Measurements from ENCODE around the gene HYCC1.

Gene HYCC1

GRCh38 chr7:23016345-23017253 lies 2.7 kb upstream of the HYCC1 start:
- DNase-seq, result no peak

GRCh38 chr7:23014681-23015080 lies 751 bp upstream of the HYCC1 start:
- no peak for DNase-seq

- DNase-seq, result no peak
Measured at GRCh38 chr7:23012908-23013714, 819 bp downstream of the HYCC1 start.

- DNase-seq, result no peak
Measured at GRCh38 chr7:23012186-23012585, 1.7 kb downstream of the HYCC1 start.

GRCh38 chr7:23011222-23011924 lies 2.6 kb downstream of the HYCC1 start:
- DNase-seq, result no peak

GRCh38 chr7:23009303-23009702 lies 4.6 kb downstream of the HYCC1 start:
- no peak for DNase-seq

- no peak for DNase-seq
Measured at GRCh38 chr7:23004247-23004520, 9.7 kb downstream of the HYCC1 start.

GRCh38 chr7:23003505-23004246 lies 10.3 kb downstream of the HYCC1 start:
- DNase-seq, result no peak

- DNase-seq, result no peak
Measured at GRCh38 chr7:23002698-23003097, 11.2 kb downstream of the HYCC1 start.

- DNase-seq, result no peak
Measured at GRCh38 chr7:23001610-23002009, 12.3 kb downstream of the HYCC1 start.

- no peak for DNase-seq
Measured at GRCh38 chr7:23000597-23001360, 13.2 kb downstream of the HYCC1 start.

- DNase-seq, result no peak
Measured at GRCh38 chr7:22998519-22998896, 15.4 kb downstream of the HYCC1 start.

GRCh38 chr7:22997871-22998518 lies 15.9 kb downstream of the HYCC1 start:
- DNase-seq, result no peak

GRCh38 chr7:22996470-22996869 lies 17.5 kb downstream of the HYCC1 start:
- DNase-seq, result no peak

GRCh38 chr7:22995011-22995410 lies 18.9 kb downstream of the HYCC1 start:
- no peak for DNase-seq

GRCh38 chr7:22992874-22993840 lies 20.8 kb downstream of the HYCC1 start:
- no peak for DNase-seq

- no peak for DNase-seq
Measured at GRCh38 chr7:22990588-22990949, 23.4 kb downstream of the HYCC1 start.

GRCh38 chr7:22989643-22990587 lies 24.0 kb downstream of the HYCC1 start:
- DNase-seq, result no peak

GRCh38 chr7:22985436-22985835 lies 28.5 kb downstream of the HYCC1 start:
- DNase-seq, result no peak

Measured in CD4-positive, alpha-beta T cell treated with Interleukin-17A for 1 hour (primary cell).